Measurements from ENCODE around the gene PAF1.

The PAF1 gene

GRCh38 chr19:39389631-39390414 lies 1.1 kb downstream of the PAF1 start:
- in situ Hi-C loops (cut with MboI; ENCODE audit: low pct_unique_long_range_greater_than_20kb, low sequenced_read_pairs, unreplicated experiment), result no loop called here
- no peak for DNase-seq (ENCODE audit: low spot score)
- TF ChIP-seq CTCF (IDR thresholded peaks at IDR 0.05; ENCODE audit: extremely low read depth, insufficient read depth, missing control alignments), result no peak

- no peak for DNase-seq (ENCODE audit: low spot score)
- TF ChIP-seq CTCF (IDR thresholded peaks at IDR 0.05; ENCODE audit: extremely low read depth, insufficient read depth, missing control alignments), result no peak
- in situ Hi-C loops (cut with MboI; ENCODE audit: low pct_unique_long_range_greater_than_20kb, low sequenced_read_pairs, unreplicated experiment), result no loop called here
Observed at GRCh38 chr19:39388657-39389056, 2.2 kb downstream of the PAF1 start.

- no peak for TF ChIP-seq CTCF (IDR thresholded peaks at IDR 0.05; ENCODE audit: extremely low read depth, insufficient read depth, missing control alignments)
- no peak for DNase-seq (ENCODE audit: low spot score)
- in situ Hi-C loops (cut with MboI; ENCODE audit: low pct_unique_long_range_greater_than_20kb, low sequenced_read_pairs, unreplicated experiment), result no loop called here
Observed at GRCh38 chr19:39386557-39386956, 4.3 kb downstream of the PAF1 start.

- TF ChIP-seq CTCF (IDR thresholded peaks at IDR 0.05; ENCODE audit: extremely low read depth, insufficient read depth, missing control alignments), result no peak
- no peak for DNase-seq (ENCODE audit: low spot score)
- in situ Hi-C loops (cut with MboI; ENCODE audit: low pct_unique_long_range_greater_than_20kb, low sequenced_read_pairs, unreplicated experiment), result no loop called here
Observed at GRCh38 chr19:39385629-39386411, 5.1 kb downstream of the PAF1 start.

GRCh38 chr19:39384839-39385568 lies 5.9 kb downstream of the PAF1 start:
- in situ Hi-C loops (cut with MboI; ENCODE audit: low pct_unique_long_range_greater_than_20kb, low sequenced_read_pairs, unreplicated experiment), result no loop called here
- no peak for DNase-seq (ENCODE audit: low spot score)
- no peak for TF ChIP-seq CTCF (IDR thresholded peaks at IDR 0.05; ENCODE audit: extremely low read depth, insufficient read depth, missing control alignments)

- no peak for TF ChIP-seq CTCF (IDR thresholded peaks at IDR 0.05; ENCODE audit: extremely low read depth, insufficient read depth, missing control alignments)
- in situ Hi-C loops (cut with MboI; ENCODE audit: low pct_unique_long_range_greater_than_20kb, low sequenced_read_pairs, unreplicated experiment), result no loop called here
- no peak for DNase-seq (ENCODE audit: low spot score)
Observed at GRCh38 chr19:39382991-39383828, 7.7 kb downstream of the PAF1 start.

Data from GM13977 (cell line).